GM18505 (cell line): ENCODE measurements around the gene ORMDL3.
"Not testable (repeated sequence)": the region's sequence is repeated elsewhere in the genome, so short reads cannot be mapped to it uniquely, and the experiment has no call there.

Source experiments
- ATAC-seq: cut with Tn5 transposase; IDR thresholded peaks from one replicate; pipeline ENCODE4 v1.9.1; 2021; ENCODE audit not compliant: unreplicated experiment
- POLR2A ChIP-seq: IDR thresholded peaks from 4 replicates; pipeline ENCODE4 v1.6.1; 2011; ENCODE audit warnings: borderline replicate concordance; ENCODE audit not compliant: insufficient read depth, insufficient read length; ENCODE audit errors: extremely low read depth

The ORMDL3 gene

DNA sequence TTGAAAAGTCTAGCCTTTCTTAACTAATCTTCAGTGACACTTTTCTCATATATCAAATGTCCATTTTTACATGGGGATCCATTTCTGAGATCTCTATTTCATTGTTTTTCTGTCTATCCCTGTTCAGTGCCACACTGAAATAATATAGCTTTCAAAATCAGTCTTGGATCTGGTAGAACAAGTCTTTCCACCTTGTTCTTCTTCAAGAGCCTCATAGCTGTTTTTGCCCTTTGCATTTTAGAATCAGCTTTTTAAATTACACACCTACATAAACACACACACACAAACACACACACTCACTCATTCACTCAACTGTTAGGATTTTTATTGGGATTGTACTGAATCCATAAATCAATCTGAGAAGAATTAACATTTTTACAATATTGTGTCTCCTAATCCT is 28.2 kb downstream of the ORMDL3 start:
- no peak for TF ChIP-seq POLR2A
- no peak for ATAC-seq

DNA sequence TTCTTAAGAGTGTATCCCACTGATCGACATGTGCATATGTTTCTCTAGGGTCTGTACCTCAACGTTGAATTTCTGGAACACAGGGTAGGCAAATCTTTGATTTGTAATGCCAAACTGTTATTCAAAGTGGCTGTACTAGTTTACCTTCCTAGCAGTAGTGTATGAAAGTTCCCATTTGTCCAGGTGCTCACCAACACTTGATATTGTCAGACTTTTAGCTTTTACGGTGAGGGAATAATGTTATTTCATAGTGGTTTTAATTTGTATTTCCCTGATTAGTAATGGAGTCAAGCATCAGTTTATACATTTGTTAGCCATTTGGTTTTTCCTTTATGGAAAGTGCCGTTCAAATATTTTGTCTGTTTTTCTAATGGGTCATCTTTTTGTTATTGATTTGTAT is 29.3 kb downstream of the ORMDL3 start:
- no peak for ATAC-seq
- TF ChIP-seq POLR2A, result no peak

DNA sequence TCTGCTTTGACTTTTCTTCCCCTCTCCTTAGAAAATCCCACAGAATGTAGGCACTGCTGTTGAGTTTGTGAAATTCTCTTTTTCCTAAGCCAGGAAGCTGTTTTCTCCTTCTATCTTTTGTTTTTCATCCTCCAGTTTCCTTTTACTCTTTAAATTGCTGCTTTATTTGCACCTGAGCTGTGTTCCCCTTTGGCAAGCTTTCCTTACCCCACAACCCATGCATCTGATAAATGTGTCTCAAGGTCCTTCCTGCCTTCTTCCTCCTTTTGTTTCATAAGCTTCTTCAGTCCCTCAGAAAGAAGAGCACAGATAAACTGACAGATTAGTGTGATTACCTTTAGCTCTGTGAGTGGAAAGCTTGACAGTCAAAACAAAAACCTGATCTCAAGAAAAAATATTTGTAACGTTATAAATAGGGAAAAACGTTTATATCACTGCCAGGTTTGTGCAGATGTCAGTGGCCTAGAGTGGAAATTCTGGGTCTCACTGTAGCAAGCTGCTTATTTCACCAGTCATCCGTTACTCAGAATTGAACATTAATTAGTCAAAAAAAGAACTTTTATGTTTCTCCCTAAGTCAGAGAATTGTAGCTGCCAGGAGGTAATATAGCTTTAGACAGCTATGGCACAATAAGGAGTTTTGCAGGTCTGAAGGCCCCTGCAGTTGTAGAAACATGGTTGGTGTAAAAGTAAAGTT is 32.6 kb downstream of the ORMDL3 start:
- no peak for TF ChIP-seq POLR2A
- no peak for ATAC-seq

DNA sequence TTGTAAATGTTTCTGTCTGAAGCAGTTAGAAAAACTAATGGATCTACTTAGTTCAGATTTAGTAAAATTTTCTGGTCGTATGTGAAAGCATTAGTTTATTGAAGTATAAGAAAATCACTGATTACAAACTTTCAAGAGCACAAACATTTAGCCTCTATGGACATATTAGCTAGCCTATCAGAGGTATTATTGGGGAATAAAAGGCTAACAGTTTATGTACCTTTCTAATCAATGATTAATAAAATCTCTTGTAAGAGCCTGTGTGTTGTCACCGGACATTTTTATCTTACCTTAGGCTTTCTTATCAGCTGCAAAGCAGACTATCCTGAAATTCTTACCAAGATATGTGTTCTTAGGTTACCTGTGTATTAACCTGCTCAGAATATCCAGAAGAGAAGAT is 38.2 kb downstream of the ORMDL3 start:
- TF ChIP-seq POLR2A, result no peak
- ATAC-seq, result no peak

DNA sequence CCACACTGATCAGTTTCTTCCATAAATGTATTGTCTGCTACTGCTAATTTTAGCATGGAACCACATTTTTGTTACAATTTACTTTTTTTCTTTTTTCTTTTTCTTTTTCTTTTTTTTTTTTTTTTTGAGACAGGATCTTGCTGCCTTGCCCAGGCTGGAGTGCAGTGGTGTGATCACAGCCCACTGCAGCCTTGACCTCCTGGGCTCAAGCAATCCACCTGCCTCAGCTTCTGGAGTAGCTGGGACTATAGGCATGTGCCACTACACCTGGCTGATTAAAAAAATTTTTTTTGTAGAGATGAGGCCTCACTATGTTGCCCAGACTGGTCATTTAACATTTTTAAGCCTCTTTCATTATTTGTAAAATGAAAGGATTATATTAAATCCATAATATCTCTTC is 40.3 kb downstream of the ORMDL3 start:
- no peak for TF ChIP-seq POLR2A
- no peak for ATAC-seq

DNA sequence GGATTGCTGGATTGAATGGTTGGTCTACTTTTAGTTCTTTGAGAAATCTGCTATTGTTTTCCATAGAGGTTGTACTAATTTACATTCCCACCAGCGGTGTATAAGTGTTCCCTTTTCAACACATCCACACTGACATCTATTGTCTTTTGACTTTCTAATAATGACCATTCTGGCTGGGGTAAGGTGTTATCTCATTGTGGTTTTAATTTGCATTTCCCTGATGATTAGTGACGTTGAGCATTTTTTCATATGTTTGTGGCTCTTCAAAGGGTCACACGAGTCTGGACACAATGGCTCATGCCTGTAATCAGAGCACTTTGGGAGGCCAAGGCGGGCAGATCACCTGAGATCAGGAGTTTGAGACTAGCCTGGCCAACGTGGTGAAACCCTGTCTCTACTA is 41.3 kb downstream of the ORMDL3 start:
- not testable (repeated sequence) for ATAC-seq

DNA sequence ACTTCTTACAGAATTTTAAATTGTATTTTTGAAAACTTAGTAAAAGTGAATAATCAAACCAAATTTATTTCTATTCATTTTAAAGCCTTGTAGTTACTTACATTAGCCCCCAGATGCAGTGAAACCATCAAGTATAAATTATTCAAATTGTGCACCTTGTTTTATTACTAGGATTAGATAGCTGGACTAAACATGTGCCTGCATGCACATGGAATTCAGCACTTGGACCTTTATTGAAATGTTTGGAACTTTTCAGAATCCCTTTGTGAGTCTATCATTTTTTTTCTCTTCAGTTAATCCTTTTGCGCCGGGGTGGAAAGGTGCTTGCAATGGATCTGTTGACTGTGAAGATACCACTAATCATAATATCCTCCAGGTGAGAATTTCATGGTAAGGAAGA is 54.6 kb downstream of the ORMDL3 start:
- no peak for ATAC-seq
- TF ChIP-seq POLR2A, result no peak

DNA sequence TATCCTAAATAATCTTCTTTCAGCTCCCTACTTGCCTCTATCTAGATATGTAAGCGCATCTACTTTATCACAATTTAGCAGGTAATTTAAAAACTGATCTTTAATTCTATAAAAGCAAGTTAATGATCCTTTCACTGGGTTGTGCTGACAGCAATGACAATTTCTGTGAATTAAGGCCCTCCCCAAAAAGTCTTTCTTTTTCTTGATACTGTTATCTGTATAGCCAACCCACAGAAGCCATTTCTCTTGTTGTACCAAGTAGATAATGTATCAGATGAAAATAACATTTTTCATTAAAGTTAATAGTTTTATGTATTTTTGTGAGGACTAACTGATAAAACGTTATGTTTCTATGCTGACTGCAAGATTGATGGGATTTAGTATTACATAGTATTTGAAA is 55.6 kb downstream of the ORMDL3 start:
- no peak for ATAC-seq
- TF ChIP-seq POLR2A, result no peak
